ENCODE results near the gene UBE2S.

- TF ChIP-seq CTCF (conservative IDR thresholded peaks at IDR 0.05; ENCODE audit: low read depth, low read length): no peak
- no peak for TF ChIP-seq EZH2 (IDR thresholded peaks at IDR 0.05; ENCODE audit: borderline replicate concordance, low read depth, low read length, poor library complexity, severe bottlenecking)
Measured at GRCh38 chr19:55451965-55452748, 44.6 kb upstream of the UBE2S start.

Data from A673 (cell line).